Stimulated activated CD4-positive, alpha-beta T cell treated with anti-CD3 and anti-CD28 coated beads, TNF-alpha, amount 100 ng/mL, for 1 hour (primary cell): Measurements from ENCODE around the gene PCDHGA1.
A peak's percentile ranks its signal among the peaks of the same experiment; 100 is the strongest.

Experiments
- DNase-seq, 3 donors: peaks; one replicate each; pipeline ENCODE4 v3.0.0-alpha.2; 2020; ENCODE audit warnings: low read depth in 3 of 3, low spot score in 1 of 3

Gene PCDHGA1

GRCh38 chr5:141439411-141440141 is 109.3 kb downstream of the PCDHGA1 start:
- no peak for DNase-seq

- no peak for DNase-seq
Measured at GRCh38 chr5:141440341-141440740, 110.0 kb downstream of the PCDHGA1 start.

GRCh38 chr5:141441571-141442170 is 111.4 kb downstream of the PCDHGA1 start:
- no peak for DNase-seq

- no peak for DNase-seq
Measured at GRCh38 chr5:141465351-141465750, 135.0 kb downstream of the PCDHGA1 start.

GRCh38 chr5:141475625-141476131 is 145.4 kb downstream of the PCDHGA1 start, which contains the start of gene PCDHGC3:
Gene PCDHGC3, plus strand, starts transcription at chr5:141475966. Its CDS starts 151 bp downstream, at chr5:141476117.
- peak in 1 of 3 donors; percentile 23 for DNase-seq

- no peak for DNase-seq
Measured at GRCh38 chr5:141476132-141476911, 146.0 kb downstream of the PCDHGA1 start.

- no peak for DNase-seq
Measured at GRCh38 chr5:141477044-141477575, 146.8 kb downstream of the PCDHGA1 start.

GRCh38 chr5:141477815-141478214 is 147.5 kb downstream of the PCDHGA1 start:
- DNase-seq: no peak

- no peak for DNase-seq
Measured at GRCh38 chr5:141478321-141478945, 148.1 kb downstream of the PCDHGA1 start.

GRCh38 chr5:141479776-141480175 is 149.5 kb downstream of the PCDHGA1 start:
- DNase-seq: no peak

- no peak for DNase-seq
Measured at GRCh38 chr5:141483902-141484301, 153.6 kb downstream of the PCDHGA1 start.

GRCh38 chr5:141484310-141484640 is 154.0 kb downstream of the PCDHGA1 start:
- no peak for DNase-seq

GRCh38 chr5:141484641-141485311 is 154.5 kb downstream of the PCDHGA1 start, which contains the start of gene PCDHGC4:
Gene PCDHGC4, plus strand, starts transcription at chr5:141485030. Its CDS starts 144 bp downstream, at chr5:141485174.
- DNase-seq: no peak

- DNase-seq: no peak
Measured at GRCh38 chr5:141485321-141486055, 155.2 kb downstream of the PCDHGA1 start.

- no peak for DNase-seq
Measured at GRCh38 chr5:141486091-141486490, 155.8 kb downstream of the PCDHGA1 start.

GRCh38 chr5:141487131-141487530 is 156.8 kb downstream of the PCDHGA1 start:
- DNase-seq: no peak

- no peak for DNase-seq
Measured at GRCh38 chr5:141488591-141489561, 158.6 kb downstream of the PCDHGA1 start, which contains the start of gene PCDHGC5. Gene PCDHGC5, plus strand, starts transcription at chr5:141489081. Its CDS starts 160 bp downstream, at chr5:141489241.

- DNase-seq: no peak
Measured at GRCh38 chr5:141489841-141490240, 159.5 kb downstream of the PCDHGA1 start.
